HG02973 (cell line): ENCODE data around the gene JPH2.

ENCODE experiments used
- ATAC-seq: cut with Tn5 transposase; IDR thresholded peaks from one replicate; pipeline ENCODE4 v1.9.1; 2021; ENCODE audit warnings: moderate library complexity; ENCODE audit not compliant: unreplicated experiment

JPH2 gene

GRCh38 chr20:44065401-44066340, 121.3 kb downstream of the JPH2 start:
- ATAC-seq = no peak

- ATAC-seq = no peak
Observed at GRCh38 chr20:44064501-44065400, 122.2 kb downstream of the JPH2 start.
